Panc1 (cell line): Measurements from ENCODE around the gene SLC25A42. TPM values are rescaled to one million over a fixed set of nuclear protein-coding genes. Genes with fewer than 3 reads are reported as not detected.

Experiments
- ATAC-seq: fragments of 200-7000 bp; cut with Tn5 transposase; 2 replicates; pipeline ENCODE4 v1.9.1; 2020; ENCODE audit warnings: mild to moderate bottlenecking, moderate library complexity
- BruUV-seq: library from RNA; stranded (reverse); fragments of 400-500 nt; replicated peaks from 2 replicates; lab custom pipeline; 2021; lab: Mats Ljungman, UMichigan
- CTCF ChIA-PET: fragments of 300-600 bp; sonication (Branson Sonifier 250); formaldehyde crosslinking; loops from one replicate; lab custom pipeline; 2022; ENCODE audit warnings: antibody characterized with exemption; lab: Charles Lee
- POLR2A ChIA-PET: fragments of 300-600 bp; sonication (Branson Sonifier 250); formaldehyde crosslinking; loops from one replicate; lab custom pipeline; 2022; ENCODE audit warnings: antibody characterized with exemption; lab: Charles Lee
- DNase-seq: peaks from one replicate; pipeline ENCODE4 v3.0.0-alpha.2; 2010; ENCODE audit warnings: low read depth, low spot score
- H3K27ac ChIP-seq: 2 replicates; pipeline ENCODE4 v1.5.1; 2011; ENCODE audit warnings: mild to moderate bottlenecking, low read length, inconsistent platforms
- H3K27me3 ChIP-seq: fragments of 200-500 bp; sonication (Bioruptor generic); 2 replicates; pipeline ENCODE4 v1.6.0; 2014; ENCODE audit warnings: low read length, inconsistent platforms; ENCODE audit not compliant: control insufficient read depth, insufficient read depth
- H3K36me3 ChIP-seq: fragments of 200-500 bp; sonication (Bioruptor generic); 2 replicates; pipeline ENCODE4 v1.5.1; 2014; ENCODE audit warnings: inconsistent platforms, mild to moderate bottlenecking, low read length, moderate library complexity; ENCODE audit not compliant: control insufficient read depth, insufficient read depth
- H3K4me1 ChIP-seq: 2 replicates; pipeline ENCODE4 v1.5.1; 2011; ENCODE audit warnings: inconsistent platforms, mild to moderate bottlenecking, low read length, moderate library complexity; ENCODE audit not compliant: control insufficient read depth, insufficient read depth
- H3K4me3 ChIP-seq, 2 experiments: 2 replicates each; pipeline ENCODE4 v1.5.1; 2011 to 2012; ENCODE audit warnings: low read depth in 2 of 2, low read length in 2 of 2, mild to moderate bottlenecking in 2 of 2, inconsistent platforms in 1 of 2, moderate library complexity in 1 of 2
- H3K9me3 ChIP-seq: fragments of 200-500 bp; sonication (Bioruptor generic); 2 replicates; pipeline ENCODE4 v1.5.1; 2014; ENCODE audit warnings: low read depth, mild to moderate bottlenecking, inconsistent platforms, low read length, moderate library complexity; ENCODE audit not compliant: control insufficient read depth, insufficient read depth
- POLR2AphosphoS5 ChIP-seq: IDR thresholded peaks from 2 replicates; pipeline ENCODE4 v1.6.1; 2012; ENCODE audit warnings: mild to moderate bottlenecking, low read depth, low read length, moderate library complexity
- SIN3A ChIP-seq: IDR thresholded peaks from 2 replicates; pipeline ENCODE4 v1.6.1; 2012; ENCODE audit warnings: low read depth, mild to moderate bottlenecking, low read length, moderate library complexity, borderline replicate concordance; ENCODE audit not compliant: insufficient read depth
- TCF7L2 ChIP-seq: IDR thresholded peaks from 2 replicates; pipeline ENCODE4 v1.6.1; 2011; ENCODE audit warnings: mild to moderate bottlenecking, low read depth, low read length, inconsistent platforms
- in situ Hi-C: cut with HindIII; loops from 2 replicates; pipeline ENCODE4 v1.10.0; 2016; ENCODE audit warnings: low sequenced_read_pairs, low pct_unique_long_range_greater_than_20kb
- intact Hi-C: fragments of 100-400 bp; cut with micrococcal nuclease; formaldehyde crosslinking; loops from one replicate; pipeline ENCODE4 v1.10.0; 2022; ENCODE audit not compliant: unreplicated experiment
- total RNA-seq: library from RNA; stranded (reverse); gene quantifications from one replicate; pipeline ENCODE4 v1.2.1, GENCODE V29; 2021; ENCODE audit not compliant: unreplicated experiment
- TF ChIP-seq, protein P1 (sequence below), 2 experiments: IDR thresholded peaks; 2 replicates each; pipeline ENCODE4 v1.6.1; 2011 to 2012; ENCODE audit warnings: low read depth in 2 of 2, control low read depth in 1 of 2, low read length in 1 of 2, mild to moderate bottlenecking in 1 of 2, moderate library complexity in 1 of 2; ENCODE audit not compliant: insufficient read depth in 1 of 2
- TF ChIP-seq, protein P2 (sequence below): fragments of 450-650 bp; IDR thresholded peaks from 2 replicates; pipeline ENCODE4 v1.5.1; 2017; ENCODE audit warnings: mild to moderate bottlenecking

The SLC25A42 gene
- total RNA-seq, 1 experiment from 2014 or later: 2.6 TPM

DNA sequence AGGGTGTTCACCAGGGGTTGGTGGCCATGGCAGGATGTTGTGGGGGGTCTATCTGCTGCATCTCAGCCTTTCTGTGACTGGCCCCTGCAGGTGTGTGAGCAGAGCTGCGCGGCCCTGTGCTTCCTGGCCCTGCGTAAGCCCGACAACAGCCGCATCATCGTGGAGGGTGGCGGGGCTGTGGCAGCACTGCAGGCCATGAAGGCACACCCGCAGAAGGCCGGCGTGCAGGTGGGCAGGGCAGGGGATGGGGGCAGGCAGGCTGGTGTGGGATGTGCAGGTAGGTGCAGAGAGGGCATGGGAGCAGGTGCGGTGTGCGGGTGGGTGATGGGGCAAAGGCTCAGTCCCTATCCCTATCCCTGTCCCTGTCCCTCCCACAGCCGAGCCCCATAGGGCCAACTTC lies 8.1 kb upstream of the SLC25A42 start:
- H3K27ac ChIP-seq: no peak overlapping the region
- ChIA-PET POLR2A (no interaction called here), CTCF (no interaction called here)
- ATAC-seq (no peak), DNase-seq (no peak)
- in situ Hi-C loops: no loop called here
- no peaks in the 10 kb centered on the region for H3K4me1 ChIP-seq
- 0 out of 2 replicates have a peak, but pooled peaks cover 3% of the 10 kb centered on the region for H3K36me3 ChIP-seq
- intact Hi-C loops: no loop called here
- H3K27me3 ChIP-seq: no peaks in the 10 kb centered on the region
- TF ChIP-seq, protein P1, sequence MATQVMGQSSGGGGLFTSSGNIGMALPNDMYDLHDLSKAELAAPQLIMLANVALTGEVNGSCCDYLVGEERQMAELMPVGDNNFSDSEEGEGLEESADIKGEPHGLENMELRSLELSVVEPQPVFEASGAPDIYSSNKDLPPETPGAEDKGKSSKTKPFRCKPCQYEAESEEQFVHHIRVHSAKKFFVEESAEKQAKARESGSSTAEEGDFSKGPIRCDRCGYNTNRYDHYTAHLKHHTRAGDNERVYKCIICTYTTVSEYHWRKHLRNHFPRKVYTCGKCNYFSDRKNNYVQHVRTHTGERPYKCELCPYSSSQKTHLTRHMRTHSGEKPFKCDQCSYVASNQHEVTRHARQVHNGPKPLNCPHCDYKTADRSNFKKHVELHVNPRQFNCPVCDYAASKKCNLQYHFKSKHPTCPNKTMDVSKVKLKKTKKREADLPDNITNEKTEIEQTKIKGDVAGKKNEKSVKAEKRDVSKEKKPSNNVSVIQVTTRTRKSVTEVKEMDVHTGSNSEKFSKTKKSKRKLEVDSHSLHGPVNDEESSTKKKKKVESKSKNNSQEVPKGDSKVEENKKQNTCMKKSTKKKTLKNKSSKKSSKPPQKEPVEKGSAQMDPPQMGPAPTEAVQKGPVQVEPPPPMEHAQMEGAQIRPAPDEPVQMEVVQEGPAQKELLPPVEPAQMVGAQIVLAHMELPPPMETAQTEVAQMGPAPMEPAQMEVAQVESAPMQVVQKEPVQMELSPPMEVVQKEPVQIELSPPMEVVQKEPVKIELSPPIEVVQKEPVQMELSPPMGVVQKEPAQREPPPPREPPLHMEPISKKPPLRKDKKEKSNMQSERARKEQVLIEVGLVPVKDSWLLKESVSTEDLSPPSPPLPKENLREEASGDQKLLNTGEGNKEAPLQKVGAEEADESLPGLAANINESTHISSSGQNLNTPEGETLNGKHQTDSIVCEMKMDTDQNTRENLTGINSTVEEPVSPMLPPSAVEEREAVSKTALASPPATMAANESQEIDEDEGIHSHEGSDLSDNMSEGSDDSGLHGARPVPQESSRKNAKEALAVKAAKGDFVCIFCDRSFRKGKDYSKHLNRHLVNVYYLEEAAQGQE (IDR thresholded peaks at IDR 0.05; ENCODE audit: insufficient read depth in 1 of 2, low read depth in 2 of 2, low read length in 1 of 2): no peak
- TF ChIP-seq SIN3A: no peak
- no peak for TF ChIP-seq POLR2AphosphoS5
- no peak for TF ChIP-seq TCF7L2
- TF ChIP-seq, protein P2, sequence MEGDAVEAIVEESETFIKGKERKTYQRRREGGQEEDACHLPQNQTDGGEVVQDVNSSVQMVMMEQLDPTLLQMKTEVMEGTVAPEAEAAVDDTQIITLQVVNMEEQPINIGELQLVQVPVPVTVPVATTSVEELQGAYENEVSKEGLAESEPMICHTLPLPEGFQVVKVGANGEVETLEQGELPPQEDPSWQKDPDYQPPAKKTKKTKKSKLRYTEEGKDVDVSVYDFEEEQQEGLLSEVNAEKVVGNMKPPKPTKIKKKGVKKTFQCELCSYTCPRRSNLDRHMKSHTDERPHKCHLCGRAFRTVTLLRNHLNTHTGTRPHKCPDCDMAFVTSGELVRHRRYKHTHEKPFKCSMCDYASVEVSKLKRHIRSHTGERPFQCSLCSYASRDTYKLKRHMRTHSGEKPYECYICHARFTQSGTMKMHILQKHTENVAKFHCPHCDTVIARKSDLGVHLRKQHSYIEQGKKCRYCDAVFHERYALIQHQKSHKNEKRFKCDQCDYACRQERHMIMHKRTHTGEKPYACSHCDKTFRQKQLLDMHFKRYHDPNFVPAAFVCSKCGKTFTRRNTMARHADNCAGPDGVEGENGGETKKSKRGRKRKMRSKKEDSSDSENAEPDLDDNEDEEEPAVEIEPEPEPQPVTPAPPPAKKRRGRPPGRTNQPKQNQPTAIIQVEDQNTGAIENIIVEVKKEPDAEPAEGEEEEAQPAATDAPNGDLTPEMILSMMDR: no peak
- H3K4me3 ChIP-seq: no peak overlapping the region
- H3K9me3 ChIP-seq: no peaks in the 10 kb centered on the region
- no TSS peak for BruUV-seq

DNA sequence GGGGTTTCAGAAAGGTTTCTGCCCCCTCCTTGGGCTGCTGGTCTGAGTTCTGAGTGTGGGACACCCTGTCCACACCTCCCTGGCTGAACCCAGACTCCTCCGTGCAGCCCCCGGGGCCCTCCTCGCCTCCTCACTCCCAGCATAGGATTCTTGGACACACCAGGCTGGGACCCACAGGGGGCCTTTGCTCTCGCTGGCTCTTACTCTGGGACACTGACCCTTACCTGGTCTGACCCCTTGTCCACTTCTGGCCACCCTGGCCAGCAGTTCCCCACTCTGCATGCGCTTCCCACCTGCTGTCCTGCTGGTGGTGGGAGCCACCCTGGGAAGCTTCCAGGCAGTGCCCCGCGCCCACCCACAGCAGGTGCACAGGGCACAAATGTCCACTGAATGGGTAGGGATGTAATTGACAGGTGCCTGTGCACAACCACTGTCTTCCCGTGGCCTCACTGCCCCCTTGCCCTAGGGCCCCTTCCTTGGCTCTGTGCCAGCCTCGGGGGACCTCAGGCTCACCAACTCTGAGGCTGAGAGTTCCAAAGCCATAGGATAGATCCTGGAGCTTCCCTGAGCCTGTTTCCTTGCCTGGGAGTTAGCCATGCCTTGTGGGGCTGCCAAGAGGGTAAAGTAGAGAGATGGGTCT lies 7.0 kb upstream of the SLC25A42 start:
- ChIA-PET POLR2A (no interaction called here), CTCF (no interaction called here)
- no TSS peak for BruUV-seq
- no peak overlapping the region for H3K27ac ChIP-seq
- H3K4me3 ChIP-seq: no peak overlapping the region
- intact Hi-C loops (no loop called here), in situ Hi-C loops (no loop called here)
- H3K36me3 ChIP-seq: no peaks in the 10 kb centered on the region
- peaks cover 4% of the 10 kb centered on the region for H3K4me1 ChIP-seq
- no peak for DNase-seq
- H3K9me3 ChIP-seq: no peaks in the 10 kb centered on the region
- no peaks in the 10 kb centered on the region for H3K27me3 ChIP-seq
- TF ChIP-seq POLR2AphosphoS5: no peak
- TF ChIP-seq TCF7L2: no peak
- TF ChIP-seq SIN3A: no peak
- TF ChIP-seq, protein P2: no peak
- TF ChIP-seq, protein P1 (IDR thresholded peaks at IDR 0.05; ENCODE audit: insufficient read depth in 1 of 2, low read depth in 2 of 2, low read length in 1 of 2): no peak
- no peak for ATAC-seq
